Thymus (tissue), 11 donors: ENCODE data around the gene MSL1. TPM values are rescaled to one million over a fixed set of nuclear protein-coding genes. Genes with fewer than 3 reads are reported as not detected.
A peak's percentile ranks its signal among the peaks of the same experiment; 100 is the strongest.

Source experiments
- DNase-seq, 9 donors: peaks; one replicate each; pipeline ENCODE4 v3.0.0-alpha.2; 2013; ENCODE audit warnings: low spot score in 9 of 9, low read depth in 6 of 9, missing footprints in 1 of 9
- H3K27ac ChIP-seq, 2 donors: one replicate each; pipeline ENCODE4 v1.5.1; 2013; ENCODE audit warnings: control low read depth in 1 of 2, low read depth in 1 of 2, low read length in 1 of 2, mild to moderate bottlenecking in 1 of 2, moderate library complexity in 1 of 2
- H3K27me3 ChIP-seq, 2 donors: one replicate each; pipeline ENCODE4 v1.5.1; 2013; ENCODE audit warnings: low read length in 1 of 2; ENCODE audit not compliant: control insufficient read depth in 2 of 2, insufficient read depth in 1 of 2
- H3K36me3 ChIP-seq, 2 donors: one replicate each; pipeline ENCODE4 v1.5.1; 2013; ENCODE audit warnings: low read length in 1 of 2, mild to moderate bottlenecking in 1 of 2, moderate library complexity in 1 of 2; ENCODE audit not compliant: control insufficient read depth in 2 of 2, insufficient read depth in 2 of 2
- H3K4me1 ChIP-seq, 2 donors: one replicate each; pipeline ENCODE4 v1.5.1; 2013; ENCODE audit warnings: low read length in 2 of 2; ENCODE audit not compliant: control insufficient read depth in 2 of 2, insufficient read depth in 2 of 2
- H3K4me3 ChIP-seq, 2 donors: one replicate each; pipeline ENCODE4 v1.5.1; 2013; ENCODE audit warnings: low read length in 2 of 2, control low read depth in 1 of 2, mild to moderate bottlenecking in 1 of 2
- H3K9me3 ChIP-seq, 2 donors: one replicate each; pipeline ENCODE4 v1.5.1; 2013; ENCODE audit warnings: low read length in 1 of 2, mild to moderate bottlenecking in 1 of 2; ENCODE audit not compliant: control insufficient read depth in 2 of 2, insufficient read depth in 1 of 2
- WGBS: extraction: QIAGEN DNeasy Blood & Tissue Kit; methylation state at CpG from one replicate; pipeline ENCODE4 v1.1.7; 2013; 5-methylcytosine and 5-hydroxymethylcytosine counted together
- polyA plus RNA-seq: library from polyadenylated mRNA; stranded (reverse); fragments of 200-250 nt; gene quantifications from one replicate; pipeline ENCODE4 v1.2.3, GENCODE V29; 2013
- total RNA-seq: library from RNA; stranded (reverse); fragments of 120-200 nt; gene quantifications from one replicate; pipeline ENCODE4 v1.2.4, GENCODE V29; 2013
- donor health status: healthy.

Gene MSL1
- total and polyA plus RNA-seq, 2 donors, result 77.7 to 126 TPM

DNA sequence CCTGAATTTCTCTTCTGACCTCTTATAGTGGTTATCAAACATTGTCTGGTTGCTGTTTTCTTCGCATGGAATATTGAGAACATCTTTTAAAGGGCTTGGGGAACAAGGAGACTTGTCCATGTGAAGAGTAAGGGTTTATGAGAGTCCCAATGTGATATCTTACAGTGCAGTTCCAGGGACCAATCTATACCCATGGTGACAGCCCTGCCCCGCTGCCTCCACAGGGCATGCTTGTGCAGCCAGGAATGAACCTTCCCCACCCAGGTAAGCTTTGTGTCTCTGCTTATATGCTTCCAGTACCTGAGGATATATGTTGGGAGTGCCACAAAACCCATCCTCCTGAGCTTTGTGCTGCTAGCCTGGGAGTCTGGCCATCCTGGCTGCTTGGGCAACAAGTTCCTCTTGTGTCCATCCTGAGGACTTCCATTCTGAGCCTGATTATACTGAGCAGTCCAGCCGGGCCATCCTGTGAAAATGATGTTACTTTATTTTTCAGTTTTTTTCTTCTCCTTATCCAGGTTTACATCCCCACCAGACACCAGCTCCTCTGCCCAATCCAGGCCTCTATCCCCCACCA, 46.0 kb downstream of the MSL1 start:
- DNase-seq, result no peak
- peak overlapping the region in 1 of 2 donors; percentile 36 for H3K27ac ChIP-seq
- H3K4me1 ChIP-seq, result no peaks in the 10 kb centered on the region
- H3K27me3 ChIP-seq, result no peaks in the 10 kb centered on the region
- peaks cover 80 to 94% of the 10 kb centered on the region in 2 donors for H3K36me3 ChIP-seq
- H3K4me3 ChIP-seq, result no peak overlapping the region
- H3K9me3 ChIP-seq, result no peaks in the 10 kb centered on the region
- 96% methylated on average over 3 of the region's 3 CpGs for WGBS

GRCh38 chr17:40168262-40168832, 46.6 kb downstream of the MSL1 start:
- 66% methylated on average over 11 of the region's 11 CpGs for WGBS

DNA sequence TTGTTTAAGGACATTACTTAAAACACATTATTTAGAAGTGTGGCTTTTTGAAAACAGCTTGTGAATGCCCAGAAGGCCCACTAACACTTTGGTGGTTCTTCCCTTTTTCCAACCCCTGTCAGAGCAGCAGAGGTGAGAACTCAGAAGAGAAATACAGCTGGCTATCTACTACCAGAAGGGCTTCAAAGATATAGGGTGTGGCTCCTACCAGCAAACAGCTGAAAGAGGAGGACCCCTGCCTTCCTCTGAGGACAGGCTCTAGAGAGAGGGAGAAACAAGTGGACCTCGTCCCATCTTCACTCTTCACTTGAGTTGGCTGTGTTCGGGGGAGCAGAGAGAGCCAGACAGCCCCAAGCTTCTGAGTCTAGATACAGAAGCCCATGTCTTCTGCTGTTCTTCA, 48.6 kb downstream of the MSL1 start:
- Histone ChIP-seq H3K4me1 (no peaks in the 10 kb centered on the region), H3K4me3 (no peak overlapping the region), H3K9me3 (no peaks in the 10 kb centered on the region), H3K27ac (no peak overlapping the region), H3K27me3 (no peaks in the 10 kb centered on the region), H3K36me3 (peaks cover 70 to 85% of the 10 kb centered on the region in 2 donors)
- DNase-seq, result no peak
- WGBS, result 59% methylated on average over 2 of the region's 2 CpGs

More at GRCh38 chr17:40168262-40168832, 46.6 kb downstream of the MSL1 start:
- peak in 6 of 9 donors; percentile 22 to 70 (median 46) for DNase-seq
- no peaks in the 10 kb centered on the region for H3K4me1 ChIP-seq
- no peak overlapping the region for H3K4me3 ChIP-seq
- no peaks in the 10 kb centered on the region for H3K9me3 ChIP-seq
- peak overlapping the region in 1 of 2 donors; percentile 36 for H3K27ac ChIP-seq
- H3K27me3 ChIP-seq, result no peaks in the 10 kb centered on the region
- peaks cover 78 to 93% of the 10 kb centered on the region in 2 donors for H3K36me3 ChIP-seq

DNA sequence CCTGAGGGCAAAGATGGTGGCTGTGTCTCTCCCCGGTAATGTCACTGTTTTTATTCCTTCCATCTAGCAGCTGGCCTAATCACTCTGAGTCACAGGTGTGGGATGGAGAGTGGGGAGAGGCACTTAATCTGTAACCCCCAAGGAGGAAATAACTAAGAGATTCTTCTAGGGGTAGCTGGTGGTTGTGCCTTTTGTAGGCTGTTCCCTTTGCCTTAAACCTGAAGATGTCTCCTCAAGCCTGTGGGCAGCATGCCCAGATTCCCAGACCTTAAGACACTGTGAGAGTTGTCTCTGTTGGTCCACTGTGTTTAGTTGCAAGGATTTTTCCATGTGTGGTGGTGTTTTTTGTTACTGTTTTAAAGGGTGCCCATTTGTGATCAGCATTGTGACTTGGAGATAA, 50.0 kb downstream of the MSL1 start:
- H3K4me1 ChIP-seq, result peaks cover 0 to 4% of the 10 kb centered on the region in 2 donors
- peaks cover 79 to 81% of the 10 kb centered on the region in 2 donors for H3K36me3 ChIP-seq
- no peak for DNase-seq
- H3K27me3 ChIP-seq, result no peaks in the 10 kb centered on the region
- no peaks in the 10 kb centered on the region for H3K9me3 ChIP-seq
- H3K27ac ChIP-seq, result no peak overlapping the region
- no peak overlapping the region for H3K4me3 ChIP-seq
- 95% methylated on average over 1 of the region's 1 CpG for WGBS

GRCh38 chr17:40173091-40173777, 51.5 kb downstream of the MSL1 start:
- Histone ChIP-seq H3K9me3 (no peaks in the 10 kb centered on the region), H3K4me3 (no peak overlapping the region), H3K27me3 (peaks cover 0 to 8% of the 10 kb centered on the region in 2 donors), H3K36me3 (peaks cover 64 to 67% of the 10 kb centered on the region in 2 donors), H3K27ac (no peak overlapping the region), H3K4me1 (peaks cover 7 to 15% of the 10 kb centered on the region in 2 donors)
- WGBS, result 99% methylated on average over 4 of the region's 4 CpGs
- no peak for DNase-seq

- Histone ChIP-seq H3K4me3 (no peak overlapping the region), H3K4me1 (peaks cover 7 to 18% of the 10 kb centered on the region in 2 donors), H3K9me3 (no peaks in the 10 kb centered on the region), H3K36me3 (peaks cover 60 to 63% of the 10 kb centered on the region in 2 donors), H3K27ac (no peak overlapping the region), H3K27me3 (peaks cover 4 to 13% of the 10 kb centered on the region in 2 donors)
- WGBS, result 94% methylated on average over 3 of the region's 3 CpGs
- no peak for DNase-seq
Observed at GRCh38 chr17:40173778-40174135, 52.0 kb downstream of the MSL1 start.

DNA sequence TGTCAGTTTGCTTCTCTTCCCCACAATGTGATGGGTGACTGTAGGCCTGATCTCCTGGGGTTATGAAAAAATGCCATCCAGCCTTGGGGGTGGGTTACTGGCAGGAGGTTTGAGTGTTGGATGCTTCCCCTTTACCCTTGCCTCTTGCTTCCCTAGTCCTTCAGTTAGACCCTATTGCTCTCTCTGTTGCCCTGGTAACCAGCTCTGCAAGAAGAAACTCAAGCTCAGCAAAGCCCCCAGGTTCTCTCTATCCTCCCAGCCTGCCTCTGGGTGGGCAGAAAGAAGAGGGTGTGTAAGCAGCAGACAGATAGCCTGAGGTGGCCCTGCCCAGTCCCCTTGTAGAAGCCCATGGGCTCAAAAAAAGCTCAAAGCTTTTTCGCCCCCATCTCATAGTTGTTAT, 52.7 kb downstream of the MSL1 start:
- H3K27ac ChIP-seq, result no peak overlapping the region
- H3K4me1 ChIP-seq, result peaks cover 7 to 18% of the 10 kb centered on the region in 2 donors
- H3K36me3 ChIP-seq, result peaks cover 53 to 55% of the 10 kb centered on the region in 2 donors
- no peak for DNase-seq
- peaks cover 4 to 13% of the 10 kb centered on the region in 2 donors for H3K27me3 ChIP-seq
- H3K9me3 ChIP-seq, result no peaks in the 10 kb centered on the region
- H3K4me3 ChIP-seq, result no peak overlapping the region
- 100% methylated on average over 1 of the region's 1 CpG for WGBS

DNA sequence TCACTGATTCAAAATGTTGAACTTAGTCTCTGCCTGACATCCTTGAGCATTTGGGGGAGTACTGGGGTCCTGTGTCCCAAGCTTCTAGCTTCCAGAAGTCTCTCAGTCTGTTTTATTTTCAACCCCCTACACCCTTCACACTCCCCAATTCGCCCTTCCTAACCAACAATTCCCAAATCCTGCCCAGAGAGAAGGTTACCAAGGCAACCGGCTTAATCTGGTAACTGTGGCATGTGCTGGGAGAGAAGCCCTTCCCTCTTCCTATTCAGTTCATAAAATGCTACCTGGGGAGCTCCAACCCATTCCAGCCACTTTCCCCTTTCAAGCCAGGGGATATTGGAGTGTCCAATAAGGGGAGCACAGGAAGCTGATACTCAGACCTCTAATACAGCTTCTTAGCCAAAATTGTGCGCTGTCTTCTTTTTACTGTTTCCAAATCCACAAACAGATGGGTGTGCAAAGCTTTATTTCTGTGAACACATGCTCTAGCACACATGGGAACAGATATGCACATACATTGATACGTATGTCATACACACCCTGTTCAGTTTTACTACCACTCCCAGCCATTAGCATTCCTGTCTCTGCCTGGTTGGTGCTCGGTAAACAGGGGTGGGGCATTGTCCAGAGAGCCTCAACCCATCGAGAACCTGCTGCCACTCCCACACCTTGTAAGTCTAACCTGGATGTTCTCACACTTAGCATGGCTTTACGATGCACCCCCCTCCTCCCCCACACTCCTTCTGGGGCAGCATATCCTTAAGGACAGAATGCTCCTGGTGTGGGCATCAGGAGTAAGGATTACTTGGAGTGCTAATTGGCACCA, 54.4 kb downstream of the MSL1 start:
- 96% methylated on average over 7 of the region's 7 CpGs for WGBS
- H3K27ac ChIP-seq, result no peak overlapping the region
- H3K9me3 ChIP-seq, result no peaks in the 10 kb centered on the region
- peaks cover 7 to 19% of the 10 kb centered on the region in 2 donors for H3K4me1 ChIP-seq
- DNase-seq, result no peak
- peaks cover 39% of the 10 kb centered on the region in 2 donors for H3K36me3 ChIP-seq
- H3K27me3 ChIP-seq, result peaks cover 4 to 13% of the 10 kb centered on the region in 2 donors
- H3K4me3 ChIP-seq, result no peak overlapping the region
